AG04449 (cell line): ENCODE results near the gene SMOC1.

Source experiments
- CTCF ChIA-PET: fragments of 350-600 bp; formaldehyde crosslinking; extraction: SDS; loops from one replicate; lab custom pipeline; 2021; ENCODE audit warnings: antibody characterized with exemption; lab: Yijun Ruan, JAX
- POLR2A ChIA-PET: fragments of 400-600, 350-600 bp; formaldehyde crosslinking; extraction: SDS; loops from one replicate; lab custom pipeline; 2020; ENCODE audit warnings: antibody characterized with exemption, inconsistent platforms; lab: Yijun Ruan, JAX
- DNase-seq: peaks from one replicate; pipeline ENCODE4 v3.0.0-alpha.2; 2010; ENCODE audit warnings: low read depth, low spot score
- H3K4me3 ChIP-seq: 2 replicates; pipeline ENCODE4 v1.5.1; 2011; ENCODE audit warnings: low read depth, mild to moderate bottlenecking, control low read depth, low read length
- TF ChIP-seq, protein P1 (sequence below): IDR thresholded peaks from one replicate; pipeline ENCODE4 v1.5.1; 2011; ENCODE audit warnings: mild to moderate bottlenecking, moderate library complexity, low read length, control low read depth, inconsistent platforms; ENCODE audit not compliant: insufficient read depth; ENCODE audit errors: missing control alignments

The SMOC1 gene

DNA sequence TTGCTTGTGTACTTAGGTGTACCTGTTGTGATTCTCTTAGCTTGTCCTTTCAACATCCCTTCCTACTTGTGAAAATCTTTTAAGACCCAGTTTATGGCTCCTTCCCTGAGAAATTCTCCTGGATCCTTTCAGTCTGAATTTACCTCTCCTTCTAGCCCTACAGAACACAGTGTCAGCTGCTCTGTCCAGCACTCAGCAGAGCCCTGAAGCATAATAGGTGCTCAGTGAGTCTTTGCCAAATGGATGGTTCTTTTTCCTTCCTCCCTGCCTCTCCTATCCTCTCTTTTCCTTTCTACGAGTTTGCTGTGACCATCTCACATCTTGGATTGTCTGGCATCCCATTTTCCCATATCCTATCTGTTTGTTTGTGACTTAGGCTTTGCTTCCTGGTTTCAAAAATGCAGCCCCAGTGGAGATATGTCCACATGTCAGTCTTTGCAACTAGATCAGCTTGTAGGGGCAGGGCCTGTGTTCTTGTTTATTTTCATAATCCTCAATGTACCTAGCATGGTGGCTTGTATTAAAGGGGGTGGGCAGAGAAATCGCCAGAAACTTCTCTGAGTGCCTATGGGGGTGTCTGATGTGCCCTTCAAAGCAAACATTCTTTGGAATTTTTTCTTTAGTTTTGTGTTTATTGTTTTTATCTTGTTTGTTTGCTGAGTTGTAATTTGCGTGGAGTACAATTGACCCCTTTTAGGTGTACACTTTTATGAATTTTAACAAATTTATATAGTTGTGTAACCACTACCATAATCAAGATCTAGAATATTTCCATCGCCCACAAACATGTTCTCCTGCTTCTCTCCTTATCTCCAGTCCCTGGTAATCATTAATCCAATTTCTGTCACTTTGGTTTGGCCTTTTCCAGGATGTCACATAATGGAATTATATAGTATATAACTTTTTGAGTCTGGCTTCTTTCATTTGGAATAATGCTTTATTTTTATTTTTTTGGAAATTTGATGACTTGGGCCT, 62.8 kb downstream of the SMOC1 start:
- no peak for DNase-seq
- ChIA-PET CTCF (no interaction called here), POLR2A (no interaction called here)
- H3K4me3 ChIP-seq = no peak overlapping the region
- TF ChIP-seq, protein P1, sequence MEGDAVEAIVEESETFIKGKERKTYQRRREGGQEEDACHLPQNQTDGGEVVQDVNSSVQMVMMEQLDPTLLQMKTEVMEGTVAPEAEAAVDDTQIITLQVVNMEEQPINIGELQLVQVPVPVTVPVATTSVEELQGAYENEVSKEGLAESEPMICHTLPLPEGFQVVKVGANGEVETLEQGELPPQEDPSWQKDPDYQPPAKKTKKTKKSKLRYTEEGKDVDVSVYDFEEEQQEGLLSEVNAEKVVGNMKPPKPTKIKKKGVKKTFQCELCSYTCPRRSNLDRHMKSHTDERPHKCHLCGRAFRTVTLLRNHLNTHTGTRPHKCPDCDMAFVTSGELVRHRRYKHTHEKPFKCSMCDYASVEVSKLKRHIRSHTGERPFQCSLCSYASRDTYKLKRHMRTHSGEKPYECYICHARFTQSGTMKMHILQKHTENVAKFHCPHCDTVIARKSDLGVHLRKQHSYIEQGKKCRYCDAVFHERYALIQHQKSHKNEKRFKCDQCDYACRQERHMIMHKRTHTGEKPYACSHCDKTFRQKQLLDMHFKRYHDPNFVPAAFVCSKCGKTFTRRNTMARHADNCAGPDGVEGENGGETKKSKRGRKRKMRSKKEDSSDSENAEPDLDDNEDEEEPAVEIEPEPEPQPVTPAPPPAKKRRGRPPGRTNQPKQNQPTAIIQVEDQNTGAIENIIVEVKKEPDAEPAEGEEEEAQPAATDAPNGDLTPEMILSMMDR = no peak

- ChIA-PET CTCF (no interaction called here), POLR2A (no interaction called here)
- TF ChIP-seq, protein P1 = no peak
- no peak overlapping the region for H3K4me3 ChIP-seq
- no peak for DNase-seq
Measured at GRCh38 chr14:69943084-69943780, 64.0 kb downstream of the SMOC1 start.

- DNase-seq = no peak
- H3K4me3 ChIP-seq = no peak overlapping the region
- ChIA-PET POLR2A (no interaction called here), CTCF (no interaction called here)
- TF ChIP-seq, protein P1 = no peak
Measured at GRCh38 chr14:69945347-69945746, 66.1 kb downstream of the SMOC1 start.

- no peak for DNase-seq
- TF ChIP-seq, protein P1 = no peak
- no peak overlapping the region for H3K4me3 ChIP-seq
- ChIA-PET POLR2A (no interaction called here), CTCF (no interaction called here)
Measured at GRCh38 chr14:69945912-69946311, 66.7 kb downstream of the SMOC1 start.

DNA sequence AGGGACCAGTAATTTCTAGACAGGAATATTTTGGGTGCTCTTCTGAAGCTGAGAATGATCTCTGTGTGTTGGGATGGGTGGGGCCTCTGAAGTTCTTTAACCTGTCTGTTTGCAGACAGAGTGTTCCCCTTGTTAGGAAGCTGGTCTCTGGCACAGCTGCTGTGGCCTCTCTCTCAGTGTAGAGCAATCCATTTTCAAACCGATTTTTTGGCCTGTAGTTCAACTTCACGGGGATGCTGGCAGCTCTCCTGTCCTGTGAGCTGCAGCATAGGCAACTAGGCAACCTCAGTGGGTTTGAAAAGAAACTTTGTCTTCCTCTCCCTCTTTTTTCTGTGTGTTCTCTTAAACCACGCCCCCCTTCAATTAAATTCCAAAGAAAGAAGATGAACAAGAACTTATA, 69.1 kb downstream of the SMOC1 start:
- ChIA-PET POLR2A (no interaction called here), CTCF (no interaction called here)
- TF ChIP-seq, protein P1 = no peak
- no peak for DNase-seq
- no peak overlapping the region for H3K4me3 ChIP-seq

DNA sequence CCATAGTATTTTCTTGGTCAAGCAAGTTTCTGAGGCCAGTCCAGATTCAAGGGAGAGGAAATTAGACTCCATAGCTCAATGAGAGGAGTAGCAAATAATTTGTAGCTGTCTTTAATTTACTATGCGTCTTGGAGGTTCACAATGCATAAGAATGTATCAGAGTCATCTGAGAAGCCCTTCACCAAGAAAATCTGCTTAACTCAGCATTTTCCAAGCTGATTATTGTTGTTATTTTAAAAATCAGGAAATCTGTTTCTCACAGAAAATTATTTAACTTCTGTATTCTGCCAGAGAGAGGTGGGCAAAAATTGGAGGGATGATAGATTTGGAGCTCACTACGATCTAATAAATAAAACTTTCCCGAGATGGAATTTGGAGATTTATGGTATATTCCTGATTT, 72.0 kb downstream of the SMOC1 start:
- POLR2A ChIA-PET = no interaction called here
- TF ChIP-seq, protein P1 = no peak
- CTCF ChIA-PET = no interaction called here
- DNase-seq = no peak
- no peak overlapping the region for H3K4me3 ChIP-seq
